ENCODE results near the gene MTG2. TPM values are rescaled to one million over a fixed set of nuclear protein-coding genes. Genes with fewer than 3 reads are reported as not detected.

Gene MTG2
- total and polyA plus RNA-seq, 11 donors, result 20.7 to 40.7 (median 27.9) TPM

DNA sequence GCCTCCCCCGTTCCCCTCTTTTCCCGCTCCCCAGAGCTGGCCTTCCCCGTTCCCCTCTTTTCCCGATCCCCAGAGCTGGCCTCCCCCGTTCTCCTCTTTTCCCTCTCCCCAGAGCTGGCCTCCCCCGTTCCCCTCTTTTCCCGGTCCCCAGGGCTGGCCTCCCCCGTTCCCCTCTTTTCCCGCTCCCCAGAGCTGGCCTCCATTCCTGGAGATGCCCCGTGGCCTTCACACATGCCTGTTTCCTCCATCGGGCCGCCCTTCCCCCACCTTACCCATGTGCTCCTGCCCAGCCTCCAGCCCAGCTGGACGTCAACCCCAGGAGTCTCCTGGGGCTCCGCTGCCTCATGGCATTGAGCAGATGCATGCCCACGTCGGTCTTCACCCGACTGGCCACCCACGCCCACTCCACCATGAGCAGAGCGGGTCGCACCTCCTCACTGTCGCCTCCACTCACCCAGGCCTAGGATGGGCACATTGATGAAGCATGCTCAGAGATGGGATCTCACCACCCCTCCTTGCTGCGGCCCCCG lies 30.9 kb upstream of the MTG2 start:
- peaks cover 0 to 20% (median 5%) of the 10 kb centered on the region in 9 donors for H3K36me3 ChIP-seq
- no peaks in the 10 kb centered on the region for H3K9me3 ChIP-seq
- DNase-seq (no peak), ATAC-seq (no peak)
- no peak for TF ChIP-seq POLR2A (IDR thresholded peaks at IDR 0.05)
- TF ChIP-seq CTCF (IDR thresholded peaks at IDR 0.05), result no peak
- no peak overlapping the region for H3K4me3 ChIP-seq
- H3K4me1 ChIP-seq, result peaks cover 0 to 39% (median 14%) of the 10 kb centered on the region in 12 donors
- intact Hi-C loops (cut with DNase I), result no loop called here
- no peaks in the 10 kb centered on the region for H3K27me3 ChIP-seq
- H3K27ac ChIP-seq, result no peak overlapping the region
- 86 to 91% (median 87%) methylated on average over 23 of the region's 23 CpGs for WGBS, 4 donors

DNA sequence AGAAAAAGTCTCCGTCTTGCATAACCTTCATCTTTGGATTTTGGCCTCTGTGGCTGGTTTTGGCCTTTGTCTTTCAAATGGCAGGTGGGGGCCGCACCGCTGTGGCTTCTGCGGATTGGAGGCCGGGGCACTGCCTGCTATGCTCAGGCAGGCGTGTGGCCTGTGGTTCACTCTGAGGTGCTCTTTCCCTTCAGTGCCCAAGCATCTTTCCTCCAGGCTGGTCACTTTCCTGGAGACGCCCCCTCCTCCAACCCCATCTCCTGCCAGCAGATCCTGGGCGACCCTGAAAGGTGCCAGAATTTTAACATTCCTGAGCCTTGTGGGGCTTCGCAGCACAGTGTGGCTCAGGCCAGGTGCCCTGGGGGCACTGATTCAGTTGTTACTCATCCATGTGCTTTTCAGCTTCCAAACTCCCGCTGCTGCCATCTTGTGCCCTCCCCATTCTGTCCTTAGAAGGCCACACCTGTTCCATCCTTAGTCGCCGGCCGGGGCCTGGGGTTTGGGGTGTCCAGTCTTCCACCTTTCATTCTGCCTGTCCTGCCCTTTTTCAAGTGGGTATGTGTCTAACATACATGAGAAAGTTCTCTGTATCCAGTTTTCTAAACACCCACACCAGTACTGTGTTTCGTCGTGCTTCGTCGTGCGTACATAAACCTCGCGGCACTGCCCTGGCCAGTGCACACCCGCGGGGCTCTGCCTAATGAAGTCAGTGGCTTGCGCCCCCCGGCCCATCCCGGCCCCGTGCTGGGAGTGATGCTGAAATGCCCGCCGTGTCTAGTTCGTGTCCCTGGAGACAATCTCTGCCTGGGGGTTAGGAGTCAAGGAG lies 27.2 kb upstream of the MTG2 start:
- H3K4me1 ChIP-seq, result peaks cover 0 to 22% (median 13%) of the 10 kb centered on the region in 12 donors
- 93 to 94% (median 93%) methylated on average over 29 of the region's 29 CpGs for WGBS, 4 donors
- no peaks in the 10 kb centered on the region for H3K27me3 ChIP-seq
- no peaks in the 10 kb centered on the region for H3K9me3 ChIP-seq
- ATAC-seq (no peak), DNase-seq (no peak)
- peaks cover 0 to 23% (median 9%) of the 10 kb centered on the region in 9 donors for H3K36me3 ChIP-seq
- H3K27ac ChIP-seq, result no peak overlapping the region
- no peak for TF ChIP-seq POLR2A (IDR thresholded peaks at IDR 0.05)
- TF ChIP-seq CTCF (IDR thresholded peaks at IDR 0.05), result no peak
- intact Hi-C loops (cut with DNase I), result loop anchor here in 4 of 10 donors (2.0 to 5.0 kb wide), 3 partner anchors 128 to 145 kb away; no protein-coding TSS in a partner anchor
- H3K4me3 ChIP-seq, result no peak overlapping the region

DNA sequence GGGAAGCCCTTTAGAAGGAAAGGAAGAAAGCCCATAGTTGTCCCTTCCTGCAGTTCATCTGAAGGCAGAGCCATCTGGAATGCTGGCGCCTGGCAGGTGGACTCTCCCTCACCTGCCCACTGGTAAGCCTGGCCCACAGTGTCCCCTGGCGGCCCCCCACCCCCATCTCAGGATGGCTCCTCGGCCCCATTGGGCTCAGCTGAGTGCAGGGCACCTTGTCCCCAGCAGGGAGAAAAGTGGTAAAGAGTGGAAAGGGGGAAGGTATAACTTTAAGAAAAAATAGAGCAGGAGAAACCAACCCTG lies 26.6 kb upstream of the MTG2 start:
- no peak for ATAC-seq
- no peak overlapping the region for H3K27ac ChIP-seq
- H3K4me1 ChIP-seq, result peaks cover 0 to 17% (median 9%) of the 10 kb centered on the region in 12 donors
- H3K9me3 ChIP-seq, result no peaks in the 10 kb centered on the region
- H3K4me3 ChIP-seq, result no peak overlapping the region
- TF ChIP-seq POLR2A (IDR thresholded peaks at IDR 0.05) (no peak), CTCF (IDR thresholded peaks at IDR 0.05) (no peak)
- no peaks in the 10 kb centered on the region for H3K27me3 ChIP-seq
- DNase-seq, result no peak
- intact Hi-C loops (cut with DNase I), result loop anchor here in 4 of 10 donors (2.0 to 5.0 kb wide), 3 partner anchors 129 to 145 kb away; no protein-coding TSS in a partner anchor
- WGBS, 4 donors, result 83 to 96% (median 91%) methylated on average over 2 to 3 of the region's 3 CpGs
- peaks cover 0 to 26% (median 14%) of the 10 kb centered on the region in 9 donors for H3K36me3 ChIP-seq
